Activated naive CD4-positive, alpha-beta T cell treated with anti-CD3 and anti-CD28 coated beads, Interleukin-2, amount 50 U/mL, for 72 hours (primary cell): ENCODE data around the gene PROB1. TPM values are rescaled to one million over a fixed set of nuclear protein-coding genes. Genes with fewer than 3 reads are reported as not detected.

ENCODE experiments used
- ATAC-seq, 2 donors: fragments of 150-1000 bp; cut with Tn5 transposase; 2 replicates each; pipeline ENCODE4 v1.10.0; 2021; ENCODE audit warnings: mild to moderate bottlenecking in 2 of 2, moderate library complexity in 2 of 2
- DNase-seq, 2 donors: peaks; one replicate each; pipeline ENCODE4 v3.0.0; 2021 to 2022; ENCODE audit warnings: low spot score in 2 of 2
- H3K27ac Mint-ChIP-seq, 2 donors: one replicate each; pipeline ENCODE4 v1.8.0; 2022; ENCODE audit warnings: mild to moderate bottlenecking in 2 of 2, mixed read lengths in 2 of 2
- H3K36me3 Mint-ChIP-seq, 2 donors: one replicate each; pipeline ENCODE4 v1.8.0; 2022; ENCODE audit warnings: mixed read lengths in 2 of 2
- H3K9me3 Mint-ChIP-seq, 2 donors: one replicate each; pipeline ENCODE4 v1.8.0; 2022; ENCODE audit warnings: mixed read lengths in 2 of 2
- total RNA-seq, 2 donors: library from RNA; stranded (reverse); gene quantifications; one replicate each; pipeline ENCODE4 v1.2.3, GENCODE V29; 2022

Gene PROB1
- total RNA-seq, 2 donors from 2014 or later: 3.3 to 4.3 TPM

DNA sequence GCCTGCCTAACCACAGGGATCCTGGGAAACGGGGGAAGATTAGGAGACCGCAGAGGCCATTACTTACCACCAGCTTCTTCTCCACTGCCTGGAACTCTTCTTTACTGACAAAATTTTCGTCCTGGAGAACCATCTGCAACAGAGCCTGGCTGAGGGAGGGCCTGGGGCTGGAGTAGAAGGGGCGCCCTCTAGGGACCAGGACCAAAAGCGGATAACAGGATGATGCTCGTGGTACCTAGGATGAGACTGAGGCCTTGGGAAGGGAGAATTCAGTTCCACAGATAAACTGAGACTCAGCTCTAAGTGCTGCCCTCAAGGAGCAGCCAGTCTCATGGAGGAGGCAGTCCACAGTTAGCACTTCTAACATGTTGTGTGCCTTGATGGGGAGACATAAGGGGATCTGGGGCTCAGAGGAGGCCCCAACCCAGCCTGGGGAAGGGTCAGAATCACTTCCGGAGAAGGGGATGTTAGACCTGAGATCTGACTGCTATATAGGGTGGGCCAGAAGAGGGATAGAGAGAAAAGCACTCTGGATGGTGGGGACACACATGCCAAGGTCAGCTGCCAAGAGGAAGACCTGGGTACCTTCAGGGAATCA lies 7.8 kb upstream of the PROB1 start:
- no peaks in the 10 kb centered on the region for H3K9me3 Mint-ChIP-seq
- ATAC-seq (no peak), DNase-seq (peak in 1 of 2 donors; percentile 26)
- peak overlapping the region; percentile 24 to 92 for H3K27ac Mint-ChIP-seq
- peaks cover 0 to 5% of the 10 kb centered on the region in 2 donors for H3K36me3 Mint-ChIP-seq

GRCh38 chr5:139401546-139401945 lies 6.6 kb upstream of the PROB1 start:
- no peak for ATAC-seq
- H3K27ac Mint-ChIP-seq: no peak overlapping the region
- no peaks in the 10 kb centered on the region for H3K9me3 Mint-ChIP-seq

DNA sequence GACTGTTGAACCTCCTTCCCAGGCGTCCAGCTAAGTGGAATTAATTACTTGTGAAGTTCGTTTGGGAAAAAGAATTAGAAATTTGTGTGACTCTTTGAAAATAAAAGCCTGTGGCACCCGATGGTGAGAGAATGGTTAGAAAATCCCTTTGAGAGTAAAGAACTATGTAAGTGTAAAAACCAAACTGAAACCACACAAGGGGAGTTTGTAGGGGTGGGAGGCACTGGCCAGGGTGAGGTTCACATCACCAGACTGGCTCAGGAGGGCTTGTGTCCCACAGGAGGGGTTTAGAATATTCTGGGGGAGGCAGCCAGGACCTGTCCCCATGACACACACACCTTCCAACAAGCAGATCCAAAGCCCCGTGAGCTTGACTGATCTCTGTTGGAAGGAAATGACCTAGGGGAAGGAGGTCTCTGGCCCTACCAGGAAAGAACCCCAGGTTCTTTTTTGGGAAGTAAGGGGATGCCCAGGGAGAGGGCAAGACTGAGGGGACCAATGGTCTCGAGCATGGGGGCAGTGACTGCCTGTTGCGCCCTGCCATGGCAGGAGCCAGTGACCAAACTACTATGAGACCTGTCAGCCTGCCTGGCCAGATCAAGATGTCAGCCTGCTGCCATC lies 4.7 kb upstream of the PROB1 start:
- H3K27ac Mint-ChIP-seq: no peak overlapping the region
- DNase-seq: no peak

More at GRCh38 chr5:139401546-139401945, 6.6 kb upstream of the PROB1 start:
- H3K36me3 Mint-ChIP-seq: peaks cover 5 to 9% of the 10 kb centered on the region in 2 donors
- no peak for DNase-seq

GRCh38 chr5:139397921-139398320 lies 3.0 kb upstream of the PROB1 start:
- ATAC-seq (no peak), DNase-seq (no peak)
- peaks cover 11 to 19% of the 10 kb centered on the region in 2 donors for H3K36me3 Mint-ChIP-seq
- no peaks in the 10 kb centered on the region for H3K9me3 Mint-ChIP-seq
- H3K27ac Mint-ChIP-seq: peak overlapping the region; percentile 48 to 55

More for the DNA sequence above, 4.7 kb upstream of the PROB1 start:
- H3K9me3 Mint-ChIP-seq: no peaks in the 10 kb centered on the region
- peaks cover 5 to 13% of the 10 kb centered on the region in 2 donors for H3K36me3 Mint-ChIP-seq
- no peak for ATAC-seq

GRCh38 chr5:139396691-139397090 lies 1.8 kb upstream of the PROB1 start:
- ATAC-seq (no peak), DNase-seq (no peak)
- H3K27ac Mint-ChIP-seq: no peak overlapping the region
- H3K9me3 Mint-ChIP-seq: no peaks in the 10 kb centered on the region
- H3K36me3 Mint-ChIP-seq: peaks cover 17 to 27% of the 10 kb centered on the region in 2 donors

GRCh38 chr5:139395844-139396640 lies 1.1 kb upstream of the PROB1 start:
- Mint-ChIP-seq H3K9me3 (no peaks in the 10 kb centered on the region), H3K27ac (no peak overlapping the region), H3K36me3 (peaks cover 22 to 30% of the 10 kb centered on the region in 2 donors)
- ATAC-seq: no peak
- DNase-seq: no peak

DNA sequence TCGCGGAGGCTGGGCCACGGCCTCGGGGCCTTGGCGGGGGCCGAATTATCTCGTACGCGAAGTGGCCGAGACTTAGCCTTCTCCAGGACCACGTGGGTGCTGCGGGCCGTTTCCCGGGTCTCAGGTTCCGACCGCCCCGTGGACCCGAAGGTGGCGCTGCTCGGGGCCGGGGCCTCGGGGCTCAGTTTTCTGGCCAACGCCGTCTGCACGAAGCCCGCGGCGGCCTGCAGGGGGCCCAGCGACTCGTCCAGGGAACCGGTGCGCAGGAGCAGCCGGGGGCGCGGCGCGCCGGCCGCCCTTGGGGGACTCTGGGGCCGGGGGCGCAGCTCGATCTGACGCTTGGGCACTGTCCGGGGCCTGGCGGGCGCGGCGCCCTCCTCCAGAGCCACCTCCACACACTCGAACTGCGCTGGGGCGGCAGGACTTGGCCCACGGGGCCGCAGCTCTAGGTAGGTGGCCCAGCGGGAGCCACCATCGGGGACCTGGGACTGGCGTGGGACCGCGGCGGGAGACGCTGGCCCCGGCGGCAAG lies 716 bp downstream of the PROB1 start:
- ATAC-seq: no peak

DNA sequence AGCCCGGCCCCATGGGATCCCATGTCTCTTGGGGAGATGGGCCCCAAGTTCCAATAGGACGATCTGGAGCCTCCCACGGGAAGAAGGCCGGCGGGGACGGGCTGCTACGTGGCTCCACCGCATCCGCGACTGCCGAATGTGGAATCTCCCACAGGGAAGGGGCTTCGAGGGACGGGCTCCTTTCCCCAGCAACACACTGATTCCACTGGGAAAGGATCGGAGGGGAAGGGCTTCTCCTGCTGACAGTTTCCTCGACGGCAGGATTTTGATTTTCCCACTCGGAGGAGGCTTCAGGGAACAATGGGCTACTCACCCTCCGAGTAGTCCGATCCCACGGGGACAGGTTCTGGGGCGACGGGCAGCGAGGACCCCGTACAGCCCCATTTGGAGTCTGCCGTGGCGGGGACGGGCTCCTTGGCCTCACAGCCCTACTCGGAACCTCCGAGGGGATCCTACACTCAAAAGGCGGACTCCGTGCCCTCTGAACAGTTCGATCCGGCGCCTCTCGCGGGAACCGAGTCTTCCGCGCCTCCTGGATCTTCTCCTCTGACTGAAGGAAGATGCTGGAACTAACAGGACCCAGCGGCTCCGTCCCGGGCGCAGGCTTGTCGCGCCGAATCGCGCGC lies 1.3 kb downstream of the PROB1 start:
- H3K27ac Mint-ChIP-seq: peak overlapping the region; percentile 60 to 92
- H3K36me3 Mint-ChIP-seq: peaks cover 17 to 30% of the 10 kb centered on the region in 2 donors
- H3K9me3 Mint-ChIP-seq: no peaks in the 10 kb centered on the region
- DNase-seq: no peak
- ATAC-seq: no peak

More for the DNA sequence above, 716 bp downstream of the PROB1 start:
- peaks cover 19 to 30% of the 10 kb centered on the region in 2 donors for H3K36me3 Mint-ChIP-seq
- peak overlapping the region in 1 of 2 donors; percentile 92 for H3K27ac Mint-ChIP-seq
- DNase-seq: peak; percentile 71 to 75
- no peaks in the 10 kb centered on the region for H3K9me3 Mint-ChIP-seq

DNA sequence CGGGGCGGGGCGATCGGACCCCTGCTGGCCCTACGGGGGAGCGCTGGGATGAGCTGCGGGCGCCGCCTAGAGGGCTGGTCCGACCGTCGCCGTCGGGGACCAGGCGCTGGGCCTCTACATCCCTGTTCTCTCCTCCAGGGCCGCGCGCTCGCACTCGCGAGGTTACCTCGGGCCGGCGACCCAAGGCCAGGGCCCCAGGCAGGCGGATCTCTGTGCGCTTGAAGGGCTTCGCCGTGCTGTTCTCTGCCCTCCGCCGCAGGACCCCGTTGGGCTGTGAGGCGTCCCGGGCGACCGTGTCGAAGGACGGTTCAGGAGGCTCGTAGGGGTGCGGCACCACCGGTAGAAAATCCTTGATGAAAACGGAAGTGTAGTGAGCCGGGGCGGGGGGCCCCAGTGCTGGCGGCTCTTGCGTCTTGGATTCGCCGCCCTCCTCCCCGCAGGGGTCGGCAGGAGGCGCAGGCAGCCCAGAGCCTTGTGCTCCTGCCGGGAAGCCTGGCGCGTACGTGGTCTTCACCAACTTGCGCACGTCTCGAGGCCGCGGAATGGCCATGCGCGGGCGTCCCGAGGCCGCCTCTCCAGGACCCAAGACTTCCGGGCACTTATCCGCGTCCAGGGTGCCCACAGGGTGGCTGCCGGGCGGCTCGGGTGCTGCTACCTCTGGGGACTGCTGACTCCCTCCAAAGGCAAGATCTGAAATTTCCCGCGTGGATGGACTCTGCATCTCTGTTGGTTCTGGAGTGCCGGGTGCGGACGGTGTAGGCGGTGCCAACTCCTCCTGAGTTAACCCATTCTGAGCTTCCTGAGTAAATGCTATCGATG lies 2.0 kb downstream of the PROB1 start:
- H3K36me3 Mint-ChIP-seq: peaks cover 17 to 30% of the 10 kb centered on the region in 2 donors

DNA sequence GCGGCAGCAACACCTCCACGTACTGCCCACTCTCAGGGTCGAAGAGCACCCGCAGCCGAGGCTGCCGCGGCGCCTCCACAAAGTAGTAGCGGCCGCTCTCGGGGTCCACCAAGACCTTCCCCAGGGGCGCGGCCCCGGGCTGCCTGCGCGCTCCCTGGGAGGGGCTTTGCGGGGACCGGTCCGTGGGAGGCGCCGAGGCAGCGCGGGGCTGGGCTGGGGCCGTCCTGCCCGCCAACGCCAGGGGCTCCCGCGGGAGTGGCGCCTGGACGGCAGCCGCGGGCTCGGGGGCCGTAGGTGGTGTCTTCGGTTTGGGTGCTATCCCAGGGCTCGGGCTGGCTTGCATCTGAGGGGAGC lies 2.6 kb downstream of the PROB1 start:
- DNase-seq: no peak

More for the DNA sequence above, 2.0 kb downstream of the PROB1 start:
- peak overlapping the region; percentile 77 to 92 for H3K27ac Mint-ChIP-seq
- ATAC-seq (peak; percentile 61 to 84), DNase-seq (peak; percentile 88 to 90)
- no peaks in the 10 kb centered on the region for H3K9me3 Mint-ChIP-seq

DNA sequence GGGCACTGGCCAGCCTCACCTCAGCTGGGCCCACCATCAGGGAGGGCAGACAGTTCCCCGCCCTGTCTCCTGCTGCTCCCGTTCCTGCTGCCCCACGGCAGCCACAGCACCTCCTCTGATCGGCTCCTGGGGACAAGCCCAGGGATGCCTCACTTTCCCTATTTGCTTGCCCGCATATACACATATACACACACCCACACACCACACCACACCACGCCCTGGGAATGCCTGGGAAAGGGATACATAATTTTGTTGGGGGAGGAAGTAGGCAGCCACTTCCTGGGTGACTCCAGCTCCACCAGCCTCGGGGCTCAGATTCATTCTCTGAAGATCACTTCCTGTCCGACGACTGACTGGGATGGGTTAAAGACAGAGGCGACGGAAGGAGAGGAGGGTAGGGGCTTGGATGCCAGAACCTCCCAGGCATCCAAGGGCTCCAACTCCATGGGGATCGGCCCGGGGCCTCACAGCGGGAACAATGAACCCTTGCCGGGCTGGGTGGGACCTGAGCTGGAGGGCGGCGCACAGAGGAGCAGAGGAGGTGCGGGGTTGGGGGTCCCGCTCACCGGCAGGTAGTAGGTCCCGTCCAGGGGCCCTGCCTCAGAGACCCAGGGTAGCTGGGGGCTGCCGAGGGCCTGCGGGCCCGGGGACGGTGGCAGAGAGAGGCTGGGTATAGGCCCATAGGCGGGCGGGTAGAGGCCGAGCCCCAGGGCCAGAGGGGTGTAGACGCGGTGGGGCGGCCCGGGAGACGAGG lies 3.2 kb downstream of the PROB1 start:
- no peaks in the 10 kb centered on the region for H3K9me3 Mint-ChIP-seq
- DNase-seq (peak in 1 of 2 donors; percentile 22), ATAC-seq (peak in 1 of 2 donors; percentile 10)
- peaks cover 17 to 23% of the 10 kb centered on the region in 2 donors for H3K36me3 Mint-ChIP-seq
- H3K27ac Mint-ChIP-seq: peak overlapping the region; percentile 94 to 98

More for the DNA sequence above, 2.6 kb downstream of the PROB1 start:
- ATAC-seq: peak in 1 of 2 donors; percentile 53
- H3K36me3 Mint-ChIP-seq: peaks cover 17 to 29% of the 10 kb centered on the region in 2 donors
- no peaks in the 10 kb centered on the region for H3K9me3 Mint-ChIP-seq
- peak overlapping the region in 1 of 2 donors; percentile 94 for H3K27ac Mint-ChIP-seq

DNA sequence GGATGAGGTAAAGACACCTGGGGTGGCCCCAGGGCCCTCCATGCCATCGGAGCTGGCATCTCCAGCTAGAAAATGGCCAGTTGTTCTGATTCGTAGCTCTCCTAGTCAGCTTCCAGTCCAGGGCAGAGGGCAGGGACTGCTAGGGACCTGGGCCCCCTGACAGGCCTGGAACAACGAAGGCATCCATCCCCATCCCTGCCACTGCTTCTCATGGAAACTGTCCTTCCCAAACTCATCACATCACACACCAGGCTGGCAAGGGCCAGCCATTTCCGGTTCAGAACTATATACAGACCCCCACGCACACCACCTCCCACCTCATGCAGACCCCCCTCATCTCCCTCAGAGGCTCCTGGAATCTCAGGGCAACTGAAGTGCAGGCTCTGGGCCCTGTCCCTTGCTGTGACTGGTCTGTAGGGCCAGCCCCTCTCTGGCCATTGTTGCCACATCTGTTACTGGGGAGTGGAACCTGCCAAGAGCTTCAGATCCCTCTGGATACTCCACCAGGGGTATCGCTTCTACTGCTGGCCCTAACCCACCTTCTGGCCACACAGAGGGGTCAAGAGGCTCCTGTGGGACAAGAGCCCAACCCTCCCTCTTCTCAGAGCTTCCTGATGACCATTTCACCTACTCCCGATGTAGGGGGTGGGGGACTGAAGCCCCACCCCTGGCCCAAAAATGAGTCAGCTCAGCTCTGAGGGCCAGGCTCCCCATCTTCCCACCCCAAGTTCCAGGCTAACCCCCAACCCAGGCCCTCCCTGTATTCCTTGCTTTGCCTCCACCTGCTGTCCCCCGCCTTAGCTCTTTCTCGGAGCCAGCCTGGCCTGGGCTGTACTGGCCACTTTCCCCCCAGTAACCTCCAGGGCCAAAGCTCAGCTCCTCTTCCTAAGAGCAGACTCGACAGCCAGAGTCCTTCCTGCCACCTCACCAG lies 4.0 kb downstream of the PROB1 start:
- H3K27ac Mint-ChIP-seq: peak overlapping the region; percentile 94 to 98
- no peaks in the 10 kb centered on the region for H3K9me3 Mint-ChIP-seq
- no peak for DNase-seq
- peaks cover 17% of the 10 kb centered on the region in 2 donors for H3K36me3 Mint-ChIP-seq
- ATAC-seq: no peak

- H3K36me3 Mint-ChIP-seq: peaks cover 17% of the 10 kb centered on the region in 2 donors
- DNase-seq: peak; percentile 43 to 88
- peak; percentile 49 to 75 for ATAC-seq
- peak within 1 kb of the TSS; percentile 68 to 94 for H3K27ac Mint-ChIP-seq
- H3K9me3 Mint-ChIP-seq: no peaks in the 10 kb centered on the region
These were observed 4.9 kb downstream of the PROB1 start, which contains the start of gene MZB1 for GRCh38 chr5:139389701-139390638. TSS of gene MZB1 (minus strand) at chr5:139389913. CDS start at chr5:139389856, 57 bp downstream.
